ENCODE data around the gene COPS9.

The COPS9 gene

DNA sequence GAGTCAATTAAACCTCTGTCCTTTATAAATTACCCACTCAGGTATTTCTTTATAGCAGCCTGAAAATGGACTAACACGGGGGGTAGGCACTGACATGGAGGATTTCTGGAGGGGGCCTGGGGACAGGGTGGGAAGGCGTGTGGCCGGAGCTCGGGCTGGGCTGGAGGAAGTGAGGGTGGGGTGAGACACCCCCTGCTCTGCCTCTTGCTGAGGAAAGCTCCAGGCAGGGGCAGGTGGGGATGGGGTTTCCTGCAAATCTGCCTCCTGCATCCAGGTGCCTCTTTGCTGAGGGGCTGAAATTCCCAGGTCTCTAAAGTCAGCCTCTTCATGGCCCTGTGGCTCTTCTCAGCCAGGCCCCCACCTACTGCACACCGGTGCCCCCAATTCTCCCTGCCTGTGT, 30.1 kb upstream of the COPS9 start:
- DNase-seq (ENCODE audit: low spot score), result no peak

DNA sequence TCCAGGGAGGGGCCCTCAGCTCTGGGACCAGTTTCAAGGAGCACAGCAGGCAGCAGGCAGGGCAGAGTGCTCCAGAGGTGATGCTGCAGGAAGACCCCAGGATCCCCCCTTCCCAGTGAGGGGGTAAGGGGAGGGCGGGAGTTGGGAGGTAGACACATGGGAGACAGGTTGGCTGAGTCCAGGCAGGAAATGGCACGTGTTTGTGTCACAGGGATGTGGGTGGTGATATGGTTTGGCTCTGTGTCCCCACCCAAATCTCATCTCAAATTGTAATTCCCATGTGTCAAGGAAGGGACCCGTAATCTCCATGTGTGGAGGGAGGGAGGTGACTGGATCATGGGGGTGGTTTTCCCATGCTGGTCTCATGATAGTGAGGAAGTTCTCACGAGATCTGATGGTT, 29.6 kb upstream of the COPS9 start:
- no peak for DNase-seq (ENCODE audit: low spot score)

DNA sequence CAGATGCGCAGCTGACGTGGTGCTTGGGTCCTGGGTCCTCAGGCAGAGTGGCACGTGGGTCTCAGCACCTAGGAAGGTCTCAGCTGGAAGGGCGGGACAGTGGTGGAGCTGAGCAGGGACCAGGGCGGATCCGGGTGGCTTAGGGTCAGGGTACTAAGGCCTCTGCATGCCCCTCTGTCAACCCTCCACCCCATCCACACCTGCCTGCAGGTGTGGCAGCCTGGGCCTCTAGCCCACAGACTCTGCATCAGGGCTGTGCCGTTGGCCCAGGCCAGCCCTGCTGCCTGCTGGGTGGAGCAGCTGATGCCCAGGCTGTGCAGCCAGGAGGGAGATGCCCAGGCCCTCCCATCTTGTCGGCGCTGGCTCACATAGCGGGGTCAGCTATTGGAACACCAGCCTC, 28.9 kb upstream of the COPS9 start:
- no peak for DNase-seq (ENCODE audit: low spot score)

DNA sequence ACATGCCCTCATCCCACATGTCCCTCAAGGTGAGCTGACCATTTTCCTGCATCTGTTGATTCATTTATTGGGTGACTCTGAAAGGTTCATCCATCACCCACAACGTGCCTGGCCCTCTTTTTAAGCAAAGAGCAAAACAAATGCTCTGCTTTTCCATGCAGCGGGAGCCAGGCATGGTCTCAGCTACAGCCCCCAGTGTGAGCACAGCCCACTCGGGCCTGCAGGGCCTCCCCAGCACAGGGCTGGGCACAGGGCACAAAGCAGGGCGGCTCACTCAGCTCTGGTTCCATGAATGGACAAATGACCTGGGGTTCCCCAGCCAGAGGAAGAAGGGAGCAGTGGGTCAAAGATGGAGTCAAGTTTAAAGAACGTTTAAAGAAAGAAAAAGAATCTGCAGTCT, 28.5 kb upstream of the COPS9 start:
- DNase-seq (ENCODE audit: low spot score), result no peak

DNA sequence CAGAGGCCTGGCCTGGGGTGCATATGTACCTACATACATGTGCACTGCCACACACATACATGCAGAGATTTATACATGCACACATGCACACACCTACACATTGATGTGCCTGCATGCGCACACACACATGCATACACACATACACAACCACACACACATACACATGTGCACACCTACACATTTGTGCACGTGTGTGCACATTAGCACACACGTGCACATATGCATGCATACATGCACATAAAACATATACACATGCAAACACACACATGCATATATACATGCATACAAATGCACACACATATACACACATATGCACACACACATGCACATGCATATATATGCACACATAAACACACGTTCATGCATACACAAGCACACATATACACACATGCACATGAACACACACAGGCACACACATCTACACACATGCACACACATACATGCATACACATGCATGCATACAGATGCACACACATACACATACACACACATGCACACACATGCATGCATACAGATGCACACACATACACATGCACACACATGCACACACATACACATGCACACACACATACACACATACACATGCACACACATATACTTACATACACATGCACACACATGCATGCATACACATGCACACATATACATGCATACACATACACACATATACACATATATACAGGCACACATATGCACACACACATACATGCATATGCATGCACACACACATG, 27.9 kb upstream of the COPS9 start:
- DNase-seq (ENCODE audit: low spot score), result no peak

DNA sequence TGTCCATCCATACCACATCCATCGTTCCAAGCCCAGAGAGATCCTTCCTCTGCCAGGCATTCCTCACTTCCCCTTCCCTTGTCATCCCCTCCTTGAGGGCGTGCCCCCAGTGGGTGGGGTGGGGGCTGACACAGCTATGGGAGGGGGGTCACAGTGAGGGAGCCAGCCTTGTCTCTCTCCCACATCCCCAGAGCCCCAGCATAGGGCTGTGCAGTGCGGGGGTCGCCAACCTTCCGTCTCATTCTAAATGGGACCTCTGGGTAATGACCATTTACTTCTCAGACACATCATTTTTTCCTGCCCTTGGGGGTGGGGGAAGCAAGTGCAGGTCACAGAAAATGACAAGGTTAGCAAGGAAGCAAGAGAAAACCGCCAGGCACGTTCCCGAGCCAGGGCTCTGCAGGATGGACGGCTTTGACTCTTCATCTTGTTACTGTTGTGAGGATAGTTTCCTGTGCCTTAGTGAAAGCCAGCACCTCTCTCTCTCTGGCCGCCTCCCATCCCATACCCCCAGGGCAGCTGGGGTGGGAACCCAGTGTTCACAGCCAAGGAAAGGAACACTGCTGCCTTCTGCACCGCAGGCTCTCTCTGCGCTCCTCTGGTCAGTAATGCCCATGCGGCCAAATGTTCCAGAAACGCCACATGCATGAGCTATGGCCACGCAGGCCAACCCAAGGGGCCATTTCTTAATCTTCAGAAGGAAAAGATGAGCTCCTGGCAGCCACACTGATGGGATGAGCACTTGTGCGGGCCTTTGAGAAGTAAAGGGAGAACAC, 27.0 kb upstream of the COPS9 start:
- DNase-seq (ENCODE audit: low spot score), result no peak

DNA sequence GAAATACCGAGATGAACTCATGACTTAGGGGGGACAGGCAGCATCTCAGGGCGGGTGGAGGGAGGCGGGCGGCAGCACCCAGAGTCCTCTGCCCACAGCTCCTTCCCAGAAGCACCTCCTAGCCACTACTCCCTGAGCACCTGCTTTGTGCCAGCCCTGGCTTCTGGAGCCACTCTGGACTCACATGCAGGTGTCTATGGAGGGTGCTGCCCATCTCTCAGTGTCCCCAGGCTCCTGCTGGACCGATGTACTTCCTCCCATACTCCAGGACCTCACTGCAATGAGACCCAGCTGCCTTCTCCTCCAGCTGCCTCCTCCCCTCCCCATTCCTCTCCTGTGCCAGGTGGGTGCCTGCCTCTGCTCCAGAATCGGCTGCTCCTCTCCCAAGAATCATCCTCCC, 26.4 kb upstream of the COPS9 start:
- DNase-seq (ENCODE audit: low spot score), result no peak

DNA sequence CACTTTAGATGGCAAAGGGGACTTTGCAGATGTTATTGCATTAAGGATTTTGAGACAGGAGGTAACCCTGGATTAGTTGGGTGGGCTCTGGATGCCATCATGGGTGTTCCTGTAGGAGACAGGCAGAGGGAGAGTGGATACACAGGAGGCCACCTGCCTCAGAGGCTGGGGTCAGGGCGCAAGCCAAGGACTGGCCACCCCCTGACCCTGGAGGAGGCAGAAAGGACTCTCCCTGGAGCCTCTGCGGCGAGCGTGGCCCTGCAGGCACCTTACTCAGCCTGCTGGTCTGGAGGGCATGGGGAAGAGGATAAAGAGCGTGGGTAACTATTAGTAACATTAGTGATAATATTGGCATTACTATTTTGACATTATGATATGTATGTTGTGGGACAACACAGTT, 25.9 kb upstream of the COPS9 start:
- DNase-seq (ENCODE audit: low spot score), result no peak

DNA sequence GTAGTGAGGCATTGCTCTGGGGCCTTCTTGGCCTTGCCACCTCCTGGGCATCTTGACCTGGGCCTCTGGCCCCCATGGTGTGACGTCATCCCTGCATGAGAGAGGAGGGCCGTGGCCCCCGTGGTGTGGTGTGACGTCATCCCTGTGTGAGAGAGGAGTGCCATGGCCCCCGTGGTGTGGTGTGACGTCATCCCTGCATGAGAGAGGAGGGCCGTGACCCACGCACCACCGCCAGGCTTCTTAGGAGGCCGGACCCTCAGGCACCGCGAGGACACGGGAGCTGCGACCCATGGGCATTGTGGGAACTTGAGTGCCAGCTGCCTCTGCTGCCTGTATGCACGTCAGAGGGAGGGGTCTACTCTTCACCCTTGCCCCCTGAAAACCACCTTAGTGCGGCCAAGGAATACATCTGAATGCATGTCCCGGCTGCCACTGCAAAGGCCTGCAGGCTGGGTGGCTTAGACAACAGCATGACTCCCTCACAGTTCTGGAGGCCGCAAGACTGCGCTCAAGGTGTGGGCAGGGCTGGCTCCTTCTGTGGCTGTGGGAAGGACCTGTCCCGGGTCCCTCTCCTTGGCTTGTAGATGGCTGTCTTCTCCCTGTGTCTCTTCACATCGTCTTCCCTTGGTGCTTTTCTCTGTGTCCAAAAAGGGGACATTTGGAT, 25.1 kb upstream of the COPS9 start:
- DNase-seq (ENCODE audit: low spot score), result no peak

DNA sequence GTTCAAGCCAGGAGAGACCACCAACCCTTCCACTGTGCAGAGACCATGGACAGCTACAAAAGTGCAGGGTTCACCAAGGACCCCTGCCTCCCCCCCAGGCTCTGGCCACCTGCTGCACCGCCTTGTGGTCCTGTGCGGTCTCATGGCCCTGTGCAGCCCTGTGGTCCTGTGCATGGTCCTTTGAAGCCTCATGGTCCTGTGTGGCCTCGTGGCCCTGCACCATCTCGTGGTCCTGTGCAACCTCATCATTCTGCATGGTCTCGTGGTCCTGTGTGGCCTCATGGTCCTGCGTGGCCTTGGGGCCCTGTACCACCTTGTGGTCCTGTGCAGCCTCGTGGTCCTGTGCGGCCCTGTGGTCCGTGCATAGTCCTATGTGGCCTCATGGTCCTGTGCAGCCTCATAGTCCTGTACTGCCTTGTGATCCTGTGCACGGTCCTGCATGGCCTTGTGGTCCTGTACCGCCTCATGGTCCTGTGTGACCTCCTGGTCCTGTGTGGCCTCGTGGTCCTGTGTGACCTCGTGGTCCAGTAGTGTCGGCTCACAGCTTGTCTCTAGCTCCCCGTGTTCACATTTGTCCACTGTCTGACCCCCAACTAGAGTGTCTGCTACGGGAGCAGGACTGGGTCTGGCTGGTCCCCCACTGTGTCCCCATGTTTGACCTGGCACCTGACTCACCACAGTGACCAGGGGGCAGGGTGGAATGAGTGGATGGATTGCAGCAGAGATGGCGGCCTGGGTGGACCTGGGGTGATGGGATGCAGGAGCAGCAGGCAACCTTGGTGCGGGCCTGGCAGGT, 24.4 kb upstream of the COPS9 start:
- DNase-seq (ENCODE audit: low spot score), result no peak

DNA sequence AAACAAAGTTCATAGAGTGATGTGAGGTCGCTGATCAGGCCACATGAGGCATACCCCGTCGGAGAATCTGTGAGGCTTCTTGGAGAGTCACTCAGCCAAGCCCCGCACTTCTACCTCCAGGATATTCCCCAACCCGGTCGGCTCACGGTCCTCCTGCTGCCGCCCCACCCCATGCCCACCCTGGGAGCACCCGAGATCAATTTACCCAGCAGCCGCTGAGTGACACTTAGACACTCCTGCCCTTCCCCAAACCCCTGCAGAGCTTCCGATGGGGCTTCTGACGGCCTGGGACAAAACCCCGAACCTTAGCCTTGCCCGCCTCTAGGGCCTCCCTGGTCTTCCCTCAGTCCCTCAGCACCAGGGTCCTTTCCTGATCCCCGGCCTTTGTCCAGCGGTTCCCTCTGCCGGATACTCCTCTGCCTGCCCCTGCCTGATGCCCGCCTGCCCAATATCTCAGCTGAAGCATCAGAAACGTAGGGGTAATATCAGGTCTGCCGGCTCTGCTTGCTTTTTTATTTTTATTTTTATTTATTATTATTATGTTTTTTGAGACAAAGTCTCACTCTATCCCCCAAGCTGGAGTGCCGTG, 23.2 kb upstream of the COPS9 start:
- no peak for DNase-seq (ENCODE audit: low spot score)

DNA sequence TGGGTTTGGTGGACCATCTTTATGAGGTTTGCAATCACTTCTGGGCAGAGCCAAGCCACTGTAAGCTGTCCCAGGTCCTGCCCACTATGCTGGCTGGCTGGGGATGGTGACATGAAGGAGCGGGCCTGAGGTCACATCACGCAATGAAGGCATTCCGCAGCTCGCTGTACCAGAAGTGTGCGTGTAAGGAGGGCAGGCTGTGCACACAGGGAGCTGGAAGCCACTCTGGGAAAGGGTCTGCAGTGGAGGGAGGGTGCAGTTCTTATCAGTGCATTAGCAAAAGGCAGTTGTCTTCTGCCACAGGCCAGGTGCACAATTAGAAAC, 21.0 kb upstream of the COPS9 start:
- DNase-seq (ENCODE audit: low spot score), result no peak

DNA sequence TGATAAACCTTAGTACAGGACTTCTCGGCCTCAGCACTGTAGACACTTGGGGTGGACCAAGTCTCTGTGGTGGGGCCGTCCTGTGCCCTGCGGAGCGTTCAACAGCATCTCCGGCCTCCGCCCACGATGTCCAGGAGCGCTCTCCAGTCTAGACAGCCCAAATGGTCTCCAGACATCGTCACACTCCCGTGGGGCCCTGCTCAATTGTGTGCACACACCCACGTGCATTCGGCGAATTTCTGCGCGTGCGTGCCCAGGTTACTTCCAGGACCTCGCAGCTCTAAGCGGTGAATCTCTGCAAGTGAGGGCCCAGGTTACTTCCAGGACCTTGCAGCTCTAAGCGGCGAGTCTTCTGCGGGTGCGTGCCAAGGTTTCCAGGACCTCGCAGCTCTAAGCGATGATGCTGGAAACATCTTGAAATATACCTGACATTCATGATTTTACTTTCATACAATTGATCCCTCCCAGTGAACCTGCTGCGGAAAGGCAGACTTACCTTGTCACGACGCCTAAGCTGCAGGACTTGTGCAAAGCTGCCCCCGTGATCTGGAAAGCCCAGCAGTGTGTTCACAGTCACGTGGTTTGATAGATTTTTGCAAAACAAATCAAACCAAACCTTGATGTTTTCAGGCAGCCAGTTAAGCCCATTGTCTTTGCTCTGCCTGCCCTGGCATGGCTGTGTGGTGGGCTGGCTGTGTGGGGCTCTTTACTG, 20.5 kb upstream of the COPS9 start:
- no peak for DNase-seq (ENCODE audit: low spot score)

DNA sequence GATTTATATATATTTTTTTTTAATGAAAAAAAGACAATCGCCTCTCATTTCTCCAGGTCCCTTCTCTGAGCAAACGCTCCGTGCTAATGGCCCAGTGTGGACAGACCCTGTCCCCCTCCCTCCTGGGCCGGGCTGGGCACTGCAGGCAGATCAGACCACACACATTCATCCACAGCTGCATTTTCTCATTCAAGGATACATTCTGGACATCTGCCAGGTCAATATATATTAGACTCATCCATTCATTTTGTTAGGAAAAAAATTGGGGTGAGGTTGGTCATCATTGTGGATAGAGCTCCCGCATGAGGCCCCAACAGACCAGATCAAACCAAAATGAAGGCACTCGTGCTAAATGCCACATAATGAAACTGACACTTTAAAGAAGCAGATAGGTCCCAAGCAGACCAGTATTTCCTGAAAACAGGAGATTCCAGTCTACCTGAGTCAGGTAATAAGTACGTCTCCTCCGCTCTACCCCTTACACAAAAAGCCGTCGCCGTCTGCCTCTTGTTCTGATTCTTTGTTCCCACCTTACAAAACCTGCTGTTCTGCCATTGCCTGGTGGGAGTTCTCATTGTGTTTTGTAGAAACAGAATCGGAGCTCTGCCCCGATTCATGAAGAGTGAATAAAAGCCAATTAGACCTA, 19.8 kb upstream of the COPS9 start:
- no peak for DNase-seq (ENCODE audit: low spot score)

DNA sequence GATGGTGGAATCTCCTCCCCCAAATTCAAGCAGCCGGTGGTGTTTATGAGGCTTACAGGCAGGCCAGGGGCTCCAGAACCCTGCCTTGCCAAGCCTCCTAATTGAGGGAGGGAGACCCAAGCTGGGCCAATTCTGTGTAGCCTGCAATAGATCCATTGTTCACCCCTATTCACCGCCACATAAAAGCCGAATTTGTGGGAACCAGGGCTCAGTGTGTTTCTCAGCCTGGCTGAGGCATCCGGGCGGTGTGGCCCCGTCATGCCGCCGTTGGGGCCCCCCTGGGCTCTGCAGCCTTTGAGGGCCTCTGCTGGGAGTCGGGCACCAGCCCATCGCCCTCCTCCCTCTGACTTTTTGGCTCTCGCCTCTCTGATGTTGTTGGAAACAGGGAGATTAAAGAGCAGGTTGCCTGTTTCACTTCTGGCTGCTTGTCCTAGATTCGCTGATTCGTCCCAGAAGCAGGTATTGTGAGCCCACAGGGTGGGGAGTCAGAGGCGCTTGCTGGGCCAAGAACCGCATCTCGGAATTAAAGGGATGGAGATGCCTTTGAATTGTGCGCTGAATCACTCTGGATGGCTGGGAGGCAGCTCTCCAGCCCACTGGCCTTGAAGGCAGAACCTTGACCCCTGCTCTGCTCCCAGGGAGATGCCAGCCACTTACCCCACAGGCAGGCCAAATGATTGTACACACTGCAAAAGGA, 19.1 kb upstream of the COPS9 start:
- no peak for DNase-seq (ENCODE audit: low spot score)

DNA sequence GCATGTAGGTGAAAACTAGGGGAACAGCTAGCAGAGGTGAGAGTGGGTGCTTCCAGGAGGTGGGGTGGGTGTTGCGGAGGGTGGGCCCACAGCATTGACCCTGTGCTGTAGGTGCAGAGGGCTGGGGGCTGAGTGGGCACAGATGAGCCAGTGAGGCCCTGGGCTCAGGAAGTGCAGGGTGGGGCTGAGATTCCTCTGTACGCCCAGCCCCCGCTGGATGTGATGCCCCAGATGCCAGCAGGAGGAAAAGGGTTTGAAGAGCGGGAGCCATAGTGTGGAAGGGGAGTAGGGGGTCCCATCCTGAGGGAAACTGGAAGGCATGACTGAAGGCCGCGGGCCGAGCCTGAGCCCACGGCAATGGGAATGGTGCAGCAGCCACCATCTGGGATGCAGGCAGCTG, 18.5 kb upstream of the COPS9 start:
- DNase-seq (ENCODE audit: low spot score), result no peak

DNA sequence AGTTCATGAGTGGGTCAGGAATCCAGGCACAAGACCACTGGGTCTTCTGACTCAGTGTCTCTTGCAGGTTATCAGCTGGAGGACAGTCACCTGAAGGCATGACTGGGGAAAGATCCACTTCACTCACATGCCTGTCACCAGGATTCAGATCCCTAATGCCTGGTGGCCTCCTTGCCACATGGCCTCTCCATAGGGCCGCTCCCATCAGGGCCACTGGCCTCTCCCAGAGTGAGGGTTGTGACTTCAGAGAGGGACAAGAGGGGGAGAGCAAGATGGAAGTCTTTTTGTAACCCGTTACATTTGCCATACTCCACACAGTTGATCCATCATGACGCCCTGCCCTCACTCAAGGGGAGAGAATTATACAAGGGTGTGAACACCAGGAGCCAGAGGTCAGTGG, 17.3 kb upstream of the COPS9 start:
- DNase-seq (ENCODE audit: low spot score), result no peak

DNA sequence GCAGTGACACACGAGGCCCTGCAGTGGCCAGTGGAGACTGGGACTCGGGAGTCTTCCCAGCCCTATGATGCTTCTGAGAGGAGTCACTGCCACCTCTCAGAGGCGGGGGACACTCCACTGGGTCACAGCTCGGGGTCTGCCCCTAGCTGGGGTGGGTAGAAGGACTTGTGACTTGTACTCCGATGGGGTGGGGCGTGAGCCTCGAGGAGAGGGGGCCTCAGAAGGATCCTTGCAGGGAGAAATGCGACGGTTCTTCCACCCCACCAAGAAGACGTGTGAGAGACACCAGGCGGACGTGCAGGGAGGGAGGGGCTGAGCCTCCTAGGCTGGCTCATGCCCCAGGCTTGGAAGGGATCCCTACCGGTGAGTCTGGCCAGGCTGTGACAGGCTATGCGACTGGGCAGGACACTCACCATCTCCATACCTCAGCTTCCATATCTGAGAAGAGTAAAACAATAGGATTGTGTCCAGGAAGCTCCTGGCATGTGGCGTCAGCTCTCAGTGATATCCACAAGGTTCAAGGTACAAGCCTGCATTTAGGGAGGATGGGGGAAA, 15.4 kb upstream of the COPS9 start:
- DNase-seq (ENCODE audit: low spot score), result no peak

DNA sequence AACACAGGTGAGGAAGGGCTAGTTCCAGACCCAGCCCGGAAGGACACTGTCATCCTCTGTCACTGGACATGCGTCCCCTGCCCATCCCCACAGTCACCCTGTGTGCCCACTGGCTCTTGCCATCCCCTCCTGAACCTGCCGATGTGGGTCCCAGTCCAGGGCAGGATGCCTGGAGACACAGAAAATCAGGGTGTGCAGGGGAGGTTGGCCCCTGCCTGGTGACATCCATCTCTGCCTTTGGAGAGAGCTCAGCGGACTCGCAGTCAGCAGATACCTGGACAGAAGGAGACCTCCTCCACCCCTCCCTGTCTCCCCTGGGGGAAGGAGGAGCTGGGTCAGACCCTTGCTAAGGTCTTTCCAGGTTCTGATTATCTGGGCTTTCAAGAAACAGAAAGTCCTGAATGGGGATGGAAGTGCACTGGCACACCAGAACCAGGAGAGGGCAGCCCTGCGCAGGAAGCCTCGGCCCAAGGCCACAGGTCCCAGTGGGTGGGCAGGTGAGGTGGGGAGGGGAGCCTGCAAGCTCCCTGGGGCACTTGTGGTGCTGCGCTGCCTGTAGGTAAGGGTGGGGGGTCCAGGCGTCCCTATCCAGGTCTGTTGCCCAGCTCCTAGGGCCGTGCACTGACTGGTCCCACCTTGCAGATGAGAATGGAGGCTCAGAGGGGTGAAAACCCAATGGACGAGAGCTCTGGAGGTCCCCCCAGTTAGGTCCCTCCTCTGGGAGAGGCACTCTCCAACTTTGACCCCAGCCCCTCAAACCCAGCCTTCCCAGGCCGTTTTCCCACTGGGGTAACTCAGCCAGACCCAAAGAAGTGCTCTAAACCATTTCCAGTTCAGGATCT, 14.1 kb upstream of the COPS9 start:
- DNase-seq (ENCODE audit: low spot score), result peak; percentile 75
